COLO668 (cell line): ENCODE data around the gene VWA3B.
"Not testable (repeated sequence)": the region's sequence is repeated elsewhere in the genome, so short reads cannot be mapped to it uniquely, and the experiment has no call there.

Source experiments
- DNase-seq: peaks from one replicate; lab custom pipeline; 2025; ENCODE audit not compliant: unreplicated experiment; lab: John Stamatoyannopoulos, UW

Gene VWA3B

DNA sequence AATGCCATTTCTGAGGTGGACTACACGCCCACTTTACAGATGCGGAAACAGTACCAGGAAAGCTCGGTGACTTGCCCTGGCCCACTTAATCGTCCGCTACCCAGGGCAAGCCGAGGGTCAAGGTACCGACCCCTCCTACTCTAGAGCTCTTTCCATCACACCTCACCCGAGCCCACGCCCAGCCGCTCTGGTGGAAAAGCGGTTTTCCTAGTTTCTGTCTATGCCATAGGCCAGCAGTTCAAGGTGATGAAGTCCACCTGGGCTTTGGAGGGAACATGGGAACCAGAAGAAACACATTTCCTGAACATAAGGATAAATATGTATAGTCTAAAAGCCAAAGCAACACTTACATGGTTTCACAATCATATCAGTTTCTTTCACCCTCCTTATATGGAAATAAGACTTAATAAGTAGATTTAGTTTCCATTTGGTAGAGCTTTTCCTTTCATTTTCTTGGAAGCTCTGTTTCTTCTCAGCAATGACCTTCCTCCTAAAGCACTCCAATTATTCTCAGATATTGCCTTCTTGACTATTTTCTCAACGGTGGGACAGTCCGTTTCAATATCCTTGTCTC is 567 bp downstream of the VWA3B start:
- no peak for DNase-seq

DNA sequence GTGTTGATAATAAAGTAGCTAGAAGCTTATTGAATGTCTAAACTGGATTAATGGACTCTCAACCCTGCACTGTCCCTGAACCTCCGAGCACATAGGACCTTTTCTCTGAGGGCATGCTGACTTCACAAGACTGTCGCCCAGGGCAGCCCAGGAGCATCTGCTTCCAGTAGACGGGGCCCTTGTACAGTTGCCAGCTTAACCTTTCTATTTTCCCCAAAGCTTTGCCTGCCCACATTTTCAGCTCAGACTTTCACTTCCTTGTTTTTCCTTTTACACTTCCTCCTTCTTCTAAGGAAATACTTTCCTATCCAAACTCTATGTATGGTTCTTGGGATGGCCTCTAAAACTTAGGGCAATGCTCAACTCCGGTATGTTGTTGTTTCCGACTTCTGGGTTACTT is 1.3 kb downstream of the VWA3B start:
- DNase-seq, result no peak

DNA sequence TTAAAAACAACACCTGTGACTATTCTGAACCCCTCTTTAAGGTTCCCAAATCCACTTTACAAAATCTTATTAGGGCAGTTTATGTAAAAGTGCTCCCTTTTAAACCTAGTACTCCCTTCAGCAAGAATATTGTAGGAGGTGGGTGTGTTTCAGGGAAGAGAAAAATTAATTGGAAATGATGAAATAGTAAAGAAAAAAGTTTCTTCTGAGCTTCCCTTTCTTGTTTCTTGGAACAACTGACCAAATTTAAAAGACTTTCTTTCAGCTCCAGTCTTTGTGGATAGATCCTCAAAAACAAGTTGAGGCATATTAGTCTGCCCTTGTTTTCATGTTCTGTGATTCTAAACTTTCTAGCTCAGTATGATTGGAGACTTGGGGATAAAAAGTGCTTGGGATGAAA is 3.0 kb downstream of the VWA3B start:
- DNase-seq, result no peak

DNA sequence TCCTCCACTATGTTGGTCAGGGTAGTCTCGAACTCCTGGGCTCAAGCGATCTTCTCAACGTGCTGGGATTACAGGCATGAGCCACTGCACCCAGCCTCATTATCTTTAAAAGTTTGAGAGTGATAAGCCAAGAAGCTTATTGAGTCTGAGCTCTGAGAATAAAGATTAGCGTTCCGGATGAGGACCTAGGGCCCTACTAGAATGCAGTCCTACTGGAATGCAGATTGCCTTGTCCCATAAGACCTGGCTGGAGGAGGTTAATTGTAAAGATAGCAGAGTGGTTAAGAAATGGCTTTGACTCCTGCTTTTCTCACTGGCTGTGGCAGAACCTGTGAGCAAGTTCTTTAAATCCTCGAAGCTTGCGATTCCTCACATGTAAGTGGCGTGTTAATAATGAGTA is 4.0 kb downstream of the VWA3B start:
- no peak for DNase-seq

DNA sequence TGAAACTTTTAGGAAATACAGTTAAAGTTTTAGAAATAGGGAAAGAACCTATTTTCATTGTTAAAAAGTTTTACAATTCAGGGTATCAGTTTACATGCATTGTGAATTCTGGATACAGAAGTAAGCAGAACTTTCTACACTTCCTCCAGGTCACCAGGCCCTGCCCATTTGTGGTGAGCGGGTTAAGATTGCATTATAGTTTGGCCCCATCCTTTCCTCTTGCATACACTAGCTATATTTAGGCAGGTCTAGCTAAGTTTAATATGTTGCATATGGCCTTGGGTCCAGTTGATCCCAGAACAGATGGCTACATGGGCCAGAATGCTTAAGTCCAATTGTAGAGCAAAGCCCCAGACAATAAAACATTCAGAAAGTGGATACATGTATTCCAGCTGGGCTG is 4.8 kb downstream of the VWA3B start:
- DNase-seq, result no peak

DNA sequence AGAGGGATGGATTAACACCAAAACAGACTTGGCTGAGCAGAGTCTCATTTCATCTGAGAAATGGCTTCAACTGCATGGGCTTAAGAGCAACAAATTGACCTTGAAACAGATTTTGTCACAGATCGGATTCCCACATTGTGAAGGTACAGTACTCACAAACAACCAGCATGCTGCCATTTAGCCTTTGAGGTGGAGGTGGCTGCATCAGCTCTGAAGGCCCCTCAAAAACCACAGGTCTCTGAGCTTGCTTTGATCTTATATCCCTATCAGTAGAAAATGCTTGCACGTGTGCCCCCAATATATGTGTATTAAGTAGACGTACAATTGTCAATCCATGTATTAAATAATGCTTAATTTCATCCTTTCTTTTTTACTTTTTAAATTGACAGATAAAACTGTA is 6.2 kb downstream of the VWA3B start:
- no peak for DNase-seq

DNA sequence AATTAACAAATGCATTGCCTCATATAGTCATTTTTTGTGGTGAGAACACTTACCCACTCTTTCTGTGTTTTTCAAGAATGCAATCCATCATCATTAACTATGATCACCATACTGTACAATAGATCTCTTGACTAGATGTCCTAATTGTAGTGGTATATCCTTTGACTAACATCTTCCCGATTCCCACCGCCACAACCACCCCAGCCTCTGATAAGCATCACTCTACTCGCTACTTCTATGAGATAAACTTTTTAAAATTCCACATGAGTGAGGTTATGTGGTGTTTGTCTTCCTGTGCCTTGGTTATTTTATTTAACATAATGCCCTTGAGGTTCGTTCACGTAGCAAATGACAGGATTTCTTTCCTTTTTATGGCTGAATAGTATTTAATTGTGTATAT is 6.6 kb downstream of the VWA3B start:
- no peak for DNase-seq

DNA sequence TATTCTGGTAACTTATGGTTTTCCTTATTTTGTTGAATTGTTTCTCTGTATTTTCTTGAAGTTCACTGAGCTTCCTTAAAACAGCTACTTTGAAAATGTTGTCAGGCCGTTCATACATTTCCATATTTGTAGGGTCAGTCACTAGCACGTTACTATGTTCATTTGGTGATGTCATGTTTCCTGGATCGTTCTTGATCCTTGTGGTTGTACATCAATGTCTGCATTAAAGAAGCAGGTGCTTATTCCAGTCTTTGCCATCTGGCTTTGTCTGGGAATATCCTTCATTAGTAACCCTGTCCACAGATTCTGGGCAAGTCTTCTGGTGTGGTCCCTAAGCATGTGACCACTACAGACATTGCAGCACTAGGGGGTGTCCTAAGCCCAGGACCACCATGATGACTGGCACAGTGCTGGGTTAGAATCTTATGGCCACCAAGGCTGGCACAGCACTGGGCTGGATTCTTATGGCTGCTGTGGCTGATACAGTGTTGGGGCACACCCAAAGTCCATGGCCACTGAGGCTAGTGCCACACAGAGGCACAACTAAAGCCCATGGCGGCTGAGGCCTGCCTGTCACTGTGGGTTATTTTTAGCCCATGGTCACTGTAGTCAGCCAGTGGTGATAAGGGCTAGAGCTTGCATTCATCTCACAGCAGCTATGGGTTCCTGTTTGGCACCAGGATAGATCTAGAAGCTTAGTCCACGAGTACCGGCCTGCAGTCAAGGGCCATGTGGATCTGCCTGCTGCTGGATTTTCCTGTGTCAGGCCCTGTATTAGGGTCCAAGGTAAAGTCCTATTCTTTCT is 13.2 kb downstream of the VWA3B start:
- DNase-seq, result no peak

DNA sequence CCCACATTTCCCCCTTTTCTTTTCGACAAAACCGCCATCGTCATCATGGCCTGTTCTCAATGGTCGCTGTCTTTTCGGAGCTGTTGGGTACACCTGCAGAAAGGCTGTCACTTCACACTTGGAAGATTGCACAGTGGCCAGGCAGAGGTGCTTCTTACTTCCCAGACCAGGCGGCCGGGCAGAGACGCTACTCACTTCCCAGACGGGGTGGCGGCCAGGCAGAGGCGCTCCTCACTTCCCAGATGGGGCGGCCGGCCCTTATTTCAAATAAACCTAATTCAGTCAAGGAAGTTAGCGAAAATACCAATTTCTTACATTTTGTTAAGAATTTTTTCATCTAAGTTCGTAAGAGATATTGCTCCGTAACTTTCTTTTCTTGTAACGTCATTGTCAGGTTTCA is 15.3 kb downstream of the VWA3B start:
- not testable (repeated sequence) for DNase-seq

DNA sequence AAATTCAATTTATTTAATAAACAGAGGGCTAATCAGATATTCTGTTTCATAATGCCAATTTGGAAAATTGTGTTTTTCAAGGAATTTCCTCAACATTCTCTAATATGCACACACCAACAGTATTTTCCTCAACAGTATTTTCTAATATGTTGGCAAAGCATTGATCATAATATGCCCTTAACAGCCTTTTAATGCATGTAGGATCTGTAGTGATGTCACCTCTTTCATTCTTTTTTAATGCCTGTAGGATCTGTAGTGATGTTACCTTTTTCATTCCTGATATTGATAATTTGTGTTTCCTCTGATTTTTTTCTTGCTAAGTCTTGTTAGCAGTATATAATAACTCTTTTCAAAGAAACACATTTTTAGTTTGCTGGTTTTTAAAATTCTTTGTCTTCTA is 15.9 kb downstream of the VWA3B start:
- no peak for DNase-seq

DNA sequence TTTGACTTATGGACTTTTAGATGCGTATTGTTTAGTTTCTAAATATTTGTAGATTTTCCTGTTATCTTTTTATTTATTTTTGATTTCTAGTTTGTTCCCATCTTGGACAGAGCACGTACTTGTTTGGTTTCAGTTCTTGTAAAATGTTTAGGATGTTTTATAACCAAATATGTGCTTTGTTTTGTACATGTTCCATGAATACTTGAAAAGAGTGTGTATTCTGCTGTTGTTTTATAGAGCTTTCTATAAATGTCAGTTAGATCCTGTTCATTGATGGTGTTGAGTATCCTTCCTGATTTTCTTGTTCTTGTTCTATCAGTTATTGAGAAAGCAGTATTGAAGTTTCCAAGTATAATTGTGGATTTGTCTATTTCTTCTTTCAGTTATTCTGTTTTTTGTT is 21.1 kb downstream of the VWA3B start:
- no peak for DNase-seq

DNA sequence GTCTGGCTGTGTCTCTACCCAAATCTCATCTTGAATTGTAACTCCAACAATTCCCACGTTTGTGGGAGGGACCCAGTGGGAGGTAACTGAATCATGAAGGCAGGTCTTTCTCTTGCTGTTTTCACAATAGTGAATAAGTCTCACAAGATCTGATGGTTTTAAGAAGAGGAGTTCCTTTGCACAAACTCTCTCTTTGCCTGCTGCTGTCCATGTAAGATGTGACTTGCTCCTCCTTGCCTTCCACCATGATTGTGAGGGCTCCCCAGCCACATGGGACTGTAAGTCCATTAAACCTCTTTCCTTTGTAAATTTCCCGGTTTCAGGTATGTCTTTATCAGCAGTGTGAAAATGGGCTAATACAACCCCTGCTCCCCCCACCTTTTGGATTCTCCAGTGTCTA is 23.8 kb downstream of the VWA3B start:
- DNase-seq, result no peak

DNA sequence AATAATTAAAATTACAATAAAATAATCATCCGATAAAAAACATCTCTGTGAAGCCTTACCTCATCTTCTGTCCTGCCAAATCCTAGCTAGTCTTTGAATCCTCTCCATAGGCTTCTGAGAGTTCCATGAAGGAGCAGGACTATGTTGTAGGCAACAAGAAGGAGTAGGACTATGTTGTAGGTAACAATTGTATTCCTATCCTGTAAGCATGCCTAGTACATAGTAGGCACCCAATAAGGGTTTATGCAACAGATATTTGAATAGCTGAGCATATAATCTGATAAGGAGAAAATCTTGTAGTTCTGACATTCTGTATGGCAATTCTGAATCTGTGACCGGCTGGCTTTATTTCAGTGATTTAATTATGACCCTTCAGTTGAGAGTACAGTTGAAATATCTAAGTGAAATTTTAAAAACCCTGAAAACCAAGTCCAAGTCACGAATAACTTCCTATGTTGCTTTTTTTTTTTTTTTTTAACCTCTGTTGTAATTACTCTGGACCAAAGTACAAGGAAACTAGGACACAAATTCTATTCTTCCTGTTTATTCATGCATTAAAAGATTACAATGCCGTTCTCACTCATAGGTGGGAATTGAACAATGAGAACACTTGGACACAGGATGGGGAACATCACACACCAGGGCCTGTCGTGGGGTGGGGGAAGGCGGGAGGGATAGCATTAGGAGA is 27.8 kb downstream of the VWA3B start:
- peak; percentile 25 for DNase-seq

DNA sequence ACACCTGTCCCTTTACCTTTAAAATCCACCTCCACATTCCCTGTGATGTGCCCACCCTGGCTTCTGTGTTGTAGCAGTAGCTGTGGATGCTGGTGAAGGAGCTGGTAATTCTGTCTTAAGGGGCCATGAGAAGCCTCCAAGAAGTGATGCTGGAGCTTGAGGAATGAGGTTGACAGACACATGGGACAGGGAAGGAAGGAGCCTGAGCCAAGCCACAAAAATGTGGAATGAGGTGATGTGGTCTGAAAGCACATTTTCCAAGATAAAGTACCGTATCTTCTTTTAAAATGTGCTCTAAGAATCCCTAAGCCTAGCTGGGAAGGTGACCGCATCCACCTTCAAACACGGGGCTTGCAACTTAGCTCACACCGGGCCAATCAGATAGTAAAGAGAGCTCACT is 31.2 kb downstream of the VWA3B start:
- DNase-seq, result no peak

DNA sequence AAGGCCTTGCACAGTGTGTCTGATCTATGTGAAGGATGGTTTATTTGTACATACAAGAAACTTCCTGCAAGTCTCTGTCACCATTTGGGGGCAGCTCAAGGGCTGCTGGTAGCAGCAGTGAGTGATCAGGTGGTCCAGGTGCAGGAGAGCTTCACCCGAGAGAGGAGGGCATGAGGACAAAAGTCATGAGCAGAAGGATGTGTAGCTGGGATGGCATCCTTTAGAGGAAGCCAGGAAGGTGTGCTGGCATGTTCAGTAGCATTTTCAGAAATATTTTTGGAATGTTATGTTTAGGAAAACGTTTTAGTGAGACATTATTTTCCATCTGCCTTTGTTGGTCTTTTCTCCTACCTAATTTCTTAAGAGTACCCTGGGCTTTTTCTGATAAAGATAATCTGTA is 31.9 kb downstream of the VWA3B start:
- no peak for DNase-seq

DNA sequence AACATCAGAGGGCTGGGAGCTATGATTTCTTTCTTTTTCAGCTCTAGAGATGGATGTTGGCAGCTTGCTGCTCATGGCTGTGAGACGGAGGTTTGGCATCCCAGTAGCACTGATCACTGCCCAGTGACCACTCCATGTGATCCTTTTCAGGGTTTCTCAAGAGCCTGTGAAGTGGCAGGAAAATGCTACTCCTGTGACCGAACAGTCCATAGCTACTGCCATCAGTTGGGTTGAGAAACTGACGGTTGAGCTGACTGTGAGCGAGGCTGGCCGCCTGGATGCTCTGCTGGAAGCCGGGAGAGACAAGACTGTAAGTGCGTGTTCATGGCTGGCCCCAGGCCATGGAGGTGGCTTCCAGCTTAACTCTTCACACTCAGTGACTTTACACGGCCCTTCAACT is 34.2 kb downstream of the VWA3B start:
- DNase-seq, result no peak

DNA sequence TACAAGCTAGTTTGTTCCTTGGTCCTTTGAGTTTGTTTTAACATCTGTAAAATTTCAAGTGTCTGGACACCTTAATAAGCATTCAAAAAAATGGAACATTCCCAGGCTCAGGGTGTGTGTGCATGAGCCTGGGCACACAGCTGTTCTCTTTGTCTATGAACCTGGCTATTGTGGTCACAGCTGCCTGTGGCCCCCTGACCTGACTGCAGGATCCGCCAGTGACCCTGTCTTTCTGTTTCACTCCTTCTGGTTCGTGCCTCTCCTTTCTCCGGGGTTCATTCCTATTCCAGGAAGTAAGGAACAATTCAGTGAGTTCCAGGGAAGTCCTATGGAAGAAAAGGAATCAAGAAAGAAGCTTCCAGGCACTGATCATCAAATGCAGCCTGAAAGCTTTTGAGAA is 35.6 kb downstream of the VWA3B start:
- no peak for DNase-seq

DNA sequence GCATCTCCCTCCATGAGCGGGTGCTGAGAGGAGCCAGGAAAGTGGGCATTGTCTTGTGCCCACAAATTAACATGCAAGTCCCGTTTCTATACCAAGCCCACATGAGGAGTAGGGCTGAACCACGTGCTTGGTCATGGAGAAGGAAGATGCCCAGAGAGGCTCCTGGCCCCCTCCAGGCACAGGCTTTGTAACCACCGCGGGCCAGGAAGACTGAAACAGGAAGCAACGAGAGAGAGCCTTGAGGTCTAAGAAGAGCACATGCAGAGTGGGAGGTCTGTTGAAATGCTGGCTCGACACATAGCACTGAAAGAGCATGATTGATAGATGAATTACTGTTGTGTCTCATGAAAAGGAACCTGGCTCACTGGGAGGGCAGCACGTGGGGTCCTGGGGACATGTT is 36.3 kb downstream of the VWA3B start:
- DNase-seq, result no peak

DNA sequence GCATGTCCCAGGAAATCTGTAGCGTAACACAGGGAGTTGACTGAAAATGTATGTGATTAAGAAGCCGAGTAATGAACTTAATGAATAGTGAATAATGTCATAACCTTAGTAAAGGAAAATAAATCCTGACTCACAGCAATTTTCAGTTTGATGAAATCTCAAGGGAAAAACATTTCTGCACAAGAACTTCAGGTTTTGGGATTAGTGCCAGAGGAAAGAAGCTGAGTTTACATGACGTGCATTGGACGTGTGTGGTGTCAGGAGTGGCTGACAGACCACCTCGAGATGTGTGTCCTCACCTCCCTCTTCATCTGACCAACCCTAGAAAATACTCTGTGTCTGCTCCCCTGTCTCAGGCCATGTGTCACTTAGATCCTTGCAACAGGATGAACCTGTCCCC is 39.1 kb downstream of the VWA3B start:
- no peak for DNase-seq

DNA sequence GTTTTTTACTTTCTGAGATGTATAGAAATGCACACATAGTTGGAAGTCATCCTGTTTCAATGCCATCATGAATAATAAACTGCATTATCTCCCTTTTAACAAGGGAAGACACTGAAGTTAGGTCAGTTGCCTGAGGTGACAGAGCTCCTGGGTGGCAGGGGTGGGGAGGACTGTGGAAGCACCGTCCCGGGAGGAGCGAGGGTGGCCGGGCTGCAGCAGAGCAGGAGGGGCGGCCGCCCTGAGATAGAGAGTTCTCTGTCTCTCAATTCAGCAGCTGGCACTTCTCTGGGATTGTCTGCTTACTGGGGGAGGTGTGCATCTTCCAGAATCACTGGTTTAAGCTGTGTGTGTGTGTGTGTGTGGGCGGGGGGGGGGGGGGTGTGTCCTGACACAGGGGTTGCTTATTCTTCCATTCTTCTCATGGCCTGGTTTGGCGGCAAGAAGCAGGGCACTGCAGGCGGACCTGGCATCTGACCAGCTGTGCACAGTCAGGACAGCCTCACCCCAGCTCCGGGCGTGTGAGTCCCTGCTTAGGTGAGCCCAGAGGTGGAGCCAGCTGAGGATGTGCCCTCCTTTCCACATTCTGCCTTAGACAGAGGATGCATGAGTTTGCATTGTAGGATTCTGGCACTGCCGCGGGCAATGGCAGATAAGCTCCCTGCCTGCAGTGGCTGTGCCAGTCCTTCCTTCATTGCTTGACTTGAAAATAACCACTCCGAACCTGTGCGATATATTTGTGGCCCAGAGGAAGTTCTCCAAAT is 40.4 kb downstream of the VWA3B start:
- DNase-seq, result no peak

DNA sequence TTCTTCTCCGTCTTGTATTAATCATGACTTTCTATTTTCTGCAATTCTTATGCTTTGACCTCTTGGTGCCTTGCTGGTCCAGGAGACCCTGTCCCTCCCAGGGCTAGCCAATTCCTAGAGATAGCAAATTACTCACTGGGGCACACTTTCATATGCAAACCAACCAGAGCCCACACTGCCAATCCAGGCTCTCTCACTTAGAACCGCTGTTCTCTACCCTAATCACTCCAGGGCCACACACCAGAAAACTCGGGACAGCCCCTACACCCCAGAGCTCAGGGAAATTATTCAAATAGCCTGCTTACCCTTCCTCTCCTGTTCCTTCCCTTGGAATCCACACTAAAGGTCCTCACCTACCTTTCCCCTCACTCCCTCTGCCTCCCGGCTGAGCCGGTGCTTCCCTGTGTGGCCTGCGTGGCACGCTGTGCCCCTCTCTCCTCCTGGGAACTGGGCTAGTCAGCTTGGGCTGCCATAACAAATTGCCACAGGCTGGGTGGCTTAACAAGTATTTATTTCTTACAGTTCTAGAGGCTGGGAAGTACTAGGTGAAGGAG is 41.7 kb downstream of the VWA3B start:
- no peak for DNase-seq
